ENCODE measurements around the gene EPS8L1. TPM values are rescaled to one million over a fixed set of nuclear protein-coding genes. Genes with fewer than 3 reads are reported as not detected.

Gene EPS8L1
- total and polyA plus RNA-seq, 2 of the 4 experiments (the other 2 are of a cell fraction), result 0.90 to 2.9 TPM

DNA sequence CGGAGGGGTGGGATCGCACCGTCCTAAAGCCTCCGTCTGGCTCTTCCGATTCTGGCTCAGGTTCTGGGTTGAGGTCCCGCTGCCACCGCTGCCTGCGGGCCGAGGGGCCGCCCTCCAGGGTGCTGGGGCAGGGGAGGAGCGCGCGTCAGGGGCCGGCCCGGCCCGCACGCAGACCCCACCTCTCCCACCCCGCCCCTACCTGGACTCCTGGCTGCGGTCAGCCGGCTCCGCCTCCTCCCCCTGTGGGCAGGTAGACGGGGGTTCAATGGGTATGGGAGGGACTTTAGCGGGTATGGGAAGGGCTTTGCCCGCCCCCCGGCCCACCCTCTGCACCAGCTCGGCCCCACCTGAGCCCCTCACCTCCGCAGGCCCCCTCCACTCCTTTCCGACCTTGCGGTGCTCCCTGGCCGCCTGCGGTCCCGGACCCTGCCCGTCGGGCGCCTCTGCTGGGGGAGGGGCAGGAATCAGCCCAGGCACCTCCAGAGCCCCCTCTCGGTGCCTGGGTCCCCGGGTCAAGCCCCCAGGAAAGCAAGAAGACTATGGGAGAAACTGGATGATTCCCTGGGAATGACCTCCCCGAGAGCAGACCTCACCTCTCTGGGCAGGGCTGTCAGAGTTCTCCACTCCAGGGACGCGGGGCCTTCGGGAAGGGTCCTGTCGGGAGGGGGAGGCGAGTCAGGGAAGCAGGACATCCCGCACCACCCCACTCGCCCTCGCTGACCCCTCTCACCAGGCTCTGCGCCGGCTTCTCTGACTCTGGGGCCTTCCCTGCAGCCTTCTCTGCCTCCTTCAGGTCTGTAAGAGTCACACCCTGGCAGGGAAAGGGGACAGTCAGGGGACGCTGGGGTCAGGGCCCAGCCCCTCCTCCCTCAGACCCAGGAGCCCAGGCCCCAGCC is 17.0 kb downstream of the EPS8L1 start:
- no peak overlapping the region for H3K4me2 ChIP-seq (ENCODE audit: low read depth, low read length)
- dilution Hi-C loops (cut with HindIII; ENCODE audit: low sequenced_read_pairs, unreplicated experiment), result no loop called here

More for the DNA sequence above, 17.0 kb downstream of the EPS8L1 start:
- no peaks in the 10 kb centered on the region for H3K27me3 ChIP-seq (ENCODE audit: control insufficient read depth, insufficient read depth, low read length)
- H3K9me3 ChIP-seq (ENCODE audit: control insufficient read depth, insufficient read depth, low read length), result no peaks in the 10 kb centered on the region
- no peak for TF ChIP-seq BHLHE40 (IDR thresholded peaks at IDR 0.05; ENCODE audit: low read depth, low read length)
- TF ChIP-seq MAFK (IDR thresholded peaks at IDR 0.05; ENCODE audit: low read depth, low read length), result no peak
- TF ChIP-seq CEBPB (IDR thresholded peaks at IDR 0.05; ENCODE audit: low read depth, low read length), result no peak
- no peak for TF ChIP-seq FOS (IDR thresholded peaks at IDR 0.05; ENCODE audit: low read depth, low read length)
- no peak for TF ChIP-seq SMC3 (IDR thresholded peaks at IDR 0.05; ENCODE audit: low read depth, low read length)
- no peak for TF ChIP-seq RAD21 (IDR thresholded peaks at IDR 0.05; ENCODE audit: low read length)
- no peak overlapping the region for H2AK9ac ChIP-seq (replicated peaks; ENCODE audit: low read depth, low read length, poor library complexity)
- H4K20me1 ChIP-seq (ENCODE audit: insufficient read depth, low read length), result peaks cover 21% of the 10 kb centered on the region
- peaks cover 0 to 12% of the 10 kb centered on the region in 2 experiments; a peak in 2 of 4 replicates for H3K79me1 ChIP-seq (ENCODE audit: low read depth in 1 of 2, low read length in 2 of 2)
- no peak overlapping the region for H2BK5ac ChIP-seq (ENCODE audit: low read depth, low read length, poor library complexity, severe bottlenecking)
- no peak overlapping the region for H3K27ac ChIP-seq (ENCODE audit: insufficient read depth, low read length)
- H4K5ac ChIP-seq (ENCODE audit: low read depth, low read length), result no peak overlapping the region
- no TSS peak for BruUV-seq (replicated peaks)
- no peak overlapping the region for H3K18ac ChIP-seq (ENCODE audit: low read depth, low read length)
- no peak overlapping the region for H2BK120ac ChIP-seq (ENCODE audit: low read depth, low read length)
- no peak overlapping the region for H2AK5ac ChIP-seq (ENCODE audit: low read depth, low read length)
- intact Hi-C loops (cut with micrococcal nuclease) (no loop called here), in situ Hi-C loops (cut with MboI; ENCODE audit: low sequenced_read_pairs) (no loop called here)
- no peak overlapping the region for H3K14ac ChIP-seq (replicated peaks; ENCODE audit: low read depth, low read length)
- H3K4me1 ChIP-seq (ENCODE audit: control insufficient read depth, insufficient read depth, low read length), result peaks cover 3% of the 10 kb centered on the region; the same call in 1 of the 2 replicates
- peaks cover 29% of the 10 kb centered on the region for H3K36me3 ChIP-seq (ENCODE audit: control insufficient read depth, insufficient read depth, low read length)
- WGBS, 2 experiments (ENCODE audit: extremely low coverage in 2 of 2, insufficient read length in 1 of 2), result 87% methylated on average over 15 of the region's 49 CpGs; no CpG with 5 or more reads in 1 of the 2 experiments
- ChIA-PET POLR2A (ENCODE audit: unreplicated experiment) (no interaction called here), CTCF (no interaction called here)
- ATAC-seq (ENCODE audit: low read depth), result no peak
- no peak overlapping the region for H2BK20ac ChIP-seq (ENCODE audit: low read depth, low read length)
- H4K91ac ChIP-seq (ENCODE audit: insufficient read depth, low read depth, low read length), result no peak overlapping the region
- H2BK15ac ChIP-seq (ENCODE audit: low read depth, low read length), result no peak overlapping the region
- H3K4ac ChIP-seq (ENCODE audit: low read depth, low read length), result no peak overlapping the region
- H2AFZ ChIP-seq (replicated peaks; ENCODE audit: low read length, poor library complexity), result no peak overlapping the region
- H3K23ac ChIP-seq (ENCODE audit: low read depth, low read length), result no peak overlapping the region
- H3K9me1 ChIP-seq (ENCODE audit: insufficient read depth, low read length), result no peaks in the 10 kb centered on the region; the same call in 1 of the 2 replicates
- DNase-seq, result no peak
- no peak overlapping the region for H3K9ac ChIP-seq (ENCODE audit: low read depth, low read length)
- no peak overlapping the region for H3K56ac ChIP-seq (ENCODE audit: extremely low read depth, insufficient read depth, low read length)
- no peak overlapping the region for H4K8ac ChIP-seq (ENCODE audit: low read depth in 2 of 2, low read length in 2 of 2)
- no peak overlapping the region for H3K4me3 ChIP-seq (ENCODE audit: insufficient read depth, low read depth, low read length)
